GM12874 (cell line): Measurements from ENCODE around the gene TMEM161B.

Experiments used
- CTCF ChIP-seq: IDR thresholded peaks from 2 replicates; pipeline ENCODE4 v1.5.1; 2011; ENCODE audit warnings: low read depth, mild to moderate bottlenecking, control low read depth, low read length, moderate library complexity; ENCODE audit not compliant: insufficient read depth

The TMEM161B gene

GRCh38 chr5:88248743-88249540, 19.7 kb downstream of the TMEM161B start:
- no peak for TF ChIP-seq CTCF

GRCh38 chr5:88248094-88248493, 20.6 kb downstream of the TMEM161B start:
- TF ChIP-seq CTCF = no peak

GRCh38 chr5:88245893-88246244, 22.8 kb downstream of the TMEM161B start:
- TF ChIP-seq CTCF = no peak

GRCh38 chr5:88245241-88245892, 23.3 kb downstream of the TMEM161B start:
- no peak for TF ChIP-seq CTCF

GRCh38 chr5:88244686-88245085, 24.0 kb downstream of the TMEM161B start:
- no peak for TF ChIP-seq CTCF

GRCh38 chr5:88238732-88239131, 29.9 kb downstream of the TMEM161B start:
- no peak for TF ChIP-seq CTCF

- no peak for TF ChIP-seq CTCF
Measured at GRCh38 chr5:88236866-88237642, 31.6 kb downstream of the TMEM161B start.
